PC-3 (cell line): ENCODE results near the gene SDC1. TPM values are rescaled to one million over a fixed set of nuclear protein-coding genes. Genes with fewer than 3 reads are reported as not detected.
"Not testable (repeated sequence)": the region's sequence is repeated elsewhere in the genome, so short reads cannot be mapped to it uniquely, and the experiment has no call there.

Source experiments
- ATAC-seq: fragments of 200-7000 bp; cut with Tn5 transposase; 2 replicates; pipeline ENCODE4 v1.9.1; 2020; ENCODE audit warnings: mild to moderate bottlenecking, moderate library complexity
- BruUV-seq: library from RNA; stranded (reverse); fragments of 400-500 nt; replicated peaks from 2 replicates; lab custom pipeline; 2021; lab: Mats Ljungman, UMichigan
- CTCF ChIA-PET: fragments of 300-600 bp; sonication (Branson Sonifier 250); formaldehyde crosslinking; loops from one replicate; lab custom pipeline; 2022; ENCODE audit warnings: antibody characterized with exemption; lab: Charles Lee
- POLR2A ChIA-PET: fragments of 300-600 bp; sonication (Branson Sonifier 250); formaldehyde crosslinking; loops from one replicate; lab custom pipeline; 2022; ENCODE audit warnings: antibody characterized with exemption; ENCODE audit not compliant: unreplicated experiment; lab: Charles Lee
- DNase-seq: peaks from one replicate; pipeline ENCODE4 v3.0.0-alpha.2; 2015
- H2AFZ ChIP-seq: fragments of 300-600 bp; sonication (generic); 2 replicates; pipeline ENCODE4 v1.6.0; 2016; ENCODE audit warnings: antibody characterized with exemption, low read length
- H3F3A ChIP-seq: fragments of 300-600 bp; sonication (generic); one replicate; pipeline ENCODE4 v1.6.0; 2017; ENCODE audit warnings: antibody characterized with exemption, low read length, control low read depth, mild to moderate bottlenecking; ENCODE audit not compliant: unreplicated experiment
- H3K27ac ChIP-seq: fragments of 300-600 bp; sonication (generic); 2 replicates; pipeline ENCODE4 v1.5.1; 2016; ENCODE audit warnings: mild to moderate bottlenecking, low read length
- H3K27me3 ChIP-seq: fragments of 300-600 bp; sonication (generic); 2 replicates; pipeline ENCODE4 v1.6.1; 2016; ENCODE audit warnings: low read length, mixed read lengths
- H3K36me3 ChIP-seq: fragments of 300-600 bp; sonication (generic); 2 replicates; pipeline ENCODE4 v1.6.1; 2016; ENCODE audit warnings: low read depth, mixed run types, low read length, mixed read lengths
- H3K4me1 ChIP-seq: fragments of 300-600 bp; sonication (generic); 2 replicates; pipeline ENCODE4 v1.5.1; 2016; ENCODE audit warnings: low read length; ENCODE audit not compliant: insufficient read depth
- H3K4me2 ChIP-seq: fragments of 300-600 bp; sonication (generic); 2 replicates; pipeline ENCODE4 v1.6.0; 2016; ENCODE audit warnings: low read length
- H3K4me3 ChIP-seq: fragments of 300-600 bp; sonication (generic); 2 replicates; pipeline ENCODE4 v1.5.1; 2016; ENCODE audit warnings: mild to moderate bottlenecking, low read length, mixed read lengths
- H3K79me2 ChIP-seq: fragments of 300-600 bp; sonication (generic); 2 replicates; pipeline ENCODE4 v1.6.1; 2017; ENCODE audit warnings: low read length, mixed read lengths
- H3K9ac ChIP-seq: fragments of 300-600 bp; sonication (generic); 2 replicates; pipeline ENCODE4 v1.6.0; 2016; ENCODE audit warnings: mild to moderate bottlenecking, low read length
- H3K9me2 ChIP-seq: fragments of 300-600 bp; sonication (generic); replicated peaks from 2 replicates; pipeline ENCODE4 v1.6.1; 2016; ENCODE audit warnings: mixed run types, low read length, mixed read lengths
- H3K9me3 ChIP-seq: fragments of 300-600 bp; sonication (generic); 2 replicates; pipeline ENCODE4 v1.6.1; 2016; ENCODE audit warnings: low read length, mixed read lengths
- H4K20me1 ChIP-seq: fragments of 300-600 bp; sonication (generic); 2 replicates; pipeline ENCODE4 v1.6.1; 2016; ENCODE audit warnings: low read length, mixed read lengths
- EZH2 ChIP-seq: fragments of 300-600 bp; sonication (generic); IDR thresholded peaks from one replicate; pipeline ENCODE4 v1.6.1; 2017; ENCODE audit warnings: antibody characterized with exemption, mild to moderate bottlenecking, low read length; ENCODE audit not compliant: unreplicated experiment
- EZH2phosphoT487 ChIP-seq: fragments of 300-600 bp; sonication (generic); IDR thresholded peaks from 2 replicates; pipeline ENCODE4 v1.6.1; 2018; ENCODE audit warnings: mild to moderate bottlenecking, antibody characterized with exemption, low read length, borderline replicate concordance
- intact Hi-C: fragments of 100-400 bp; cut with micrococcal nuclease; formaldehyde crosslinking; loops from 2 replicates; pipeline ENCODE4 v1.9.0; 2023
- total RNA-seq: library from RNA; depleted of rRNA; stranded (reverse); fragments of >200 nt; gene quantifications from 2 replicates; pipeline ENCODE4 v1.2.3, GENCODE V29; 2014
- TF ChIP-seq, protein P1 (sequence below): fragments of 300-600 bp; sonication (generic); conservative IDR thresholded peaks from 2 replicates; pipeline ENCODE4 v1.5.1; 2017; ENCODE audit warnings: antibody characterized with exemption, low read depth, mild to moderate bottlenecking, low read length

Gene SDC1
- total RNA-seq, 1 experiment from 2014 or later = 358 TPM

- no peak for ATAC-seq
- no peaks in the 10 kb centered on the region for H3K9me3 ChIP-seq
- POLR2A ChIA-PET = interaction anchor here (0.5 kb wide), 1 partner anchor 28 kb away, joined by 10 read pairs; the partner anchor contains the start of gene SDC1
- no peak overlapping the region for H3K27ac ChIP-seq
- no TSS peak for BruUV-seq
- intact Hi-C loops = no loop called here
- CTCF ChIA-PET = interaction anchor here (0.6 to 0.7 kb wide), 2 partner anchors 129 to 242 kb away, joined by 3 to 6 read pairs; no protein-coding TSS in a partner anchor
- no peaks in the 10 kb centered on the region for H4K20me1 ChIP-seq
- H3K4me2 ChIP-seq = no peak overlapping the region
- H2AFZ ChIP-seq = no peak overlapping the region
- H3K27me3 ChIP-seq = no peaks in the 10 kb centered on the region
- H3K4me1 ChIP-seq = no peaks in the 10 kb centered on the region
- peaks cover 8% of the 10 kb centered on the region; the same call in 1 of the 2 replicates for H3K36me3 ChIP-seq
- no peaks in the 10 kb centered on the region for H3K9me2 ChIP-seq
- no peak for DNase-seq
- H3K79me2 ChIP-seq = no peaks in the 10 kb centered on the region
- H3K4me3 ChIP-seq = no peak overlapping the region
- H3F3A ChIP-seq = no peaks in the 10 kb centered on the region
- no peak for TF ChIP-seq EZH2phosphoT487
- TF ChIP-seq EZH2 = no peak
- TF ChIP-seq, protein P1, sequence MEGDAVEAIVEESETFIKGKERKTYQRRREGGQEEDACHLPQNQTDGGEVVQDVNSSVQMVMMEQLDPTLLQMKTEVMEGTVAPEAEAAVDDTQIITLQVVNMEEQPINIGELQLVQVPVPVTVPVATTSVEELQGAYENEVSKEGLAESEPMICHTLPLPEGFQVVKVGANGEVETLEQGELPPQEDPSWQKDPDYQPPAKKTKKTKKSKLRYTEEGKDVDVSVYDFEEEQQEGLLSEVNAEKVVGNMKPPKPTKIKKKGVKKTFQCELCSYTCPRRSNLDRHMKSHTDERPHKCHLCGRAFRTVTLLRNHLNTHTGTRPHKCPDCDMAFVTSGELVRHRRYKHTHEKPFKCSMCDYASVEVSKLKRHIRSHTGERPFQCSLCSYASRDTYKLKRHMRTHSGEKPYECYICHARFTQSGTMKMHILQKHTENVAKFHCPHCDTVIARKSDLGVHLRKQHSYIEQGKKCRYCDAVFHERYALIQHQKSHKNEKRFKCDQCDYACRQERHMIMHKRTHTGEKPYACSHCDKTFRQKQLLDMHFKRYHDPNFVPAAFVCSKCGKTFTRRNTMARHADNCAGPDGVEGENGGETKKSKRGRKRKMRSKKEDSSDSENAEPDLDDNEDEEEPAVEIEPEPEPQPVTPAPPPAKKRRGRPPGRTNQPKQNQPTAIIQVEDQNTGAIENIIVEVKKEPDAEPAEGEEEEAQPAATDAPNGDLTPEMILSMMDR = no peak
- H3K9ac ChIP-seq = no peak overlapping the region
These were observed 28.2 kb downstream of the SDC1 start for GRCh38 chr2:20196657-20197161.

GRCh38 chr2:20196053-20196656 lies 28.8 kb downstream of the SDC1 start:
- Histone ChIP-seq H3K4me1 (no peaks in the 10 kb centered on the region), H4K20me1 (no peaks in the 10 kb centered on the region), H3K9me2 (no peaks in the 10 kb centered on the region), H3K4me2 (no peak overlapping the region), H3K9ac (no peak overlapping the region), H3K27me3 (no peaks in the 10 kb centered on the region), H3K4me3 (no peak overlapping the region), H3K36me3 (peaks cover 6% of the 10 kb centered on the region; the same call in 1 of the 2 replicates), H3K9me3 (no peaks in the 10 kb centered on the region), H2AFZ (no peak overlapping the region), H3K27ac (no peak overlapping the region), H3K79me2 (no peaks in the 10 kb centered on the region), H3F3A (no peaks in the 10 kb centered on the region)
- no peak for ATAC-seq
- TF ChIP-seq EZH2 (no peak), EZH2phosphoT487 (no peak)
- TF ChIP-seq, protein P1 = no peak
- no TSS peak for BruUV-seq
- CTCF ChIA-PET = no interaction called here
- intact Hi-C loops = no loop called here
- POLR2A ChIA-PET = no interaction called here
- DNase-seq = no peak

GRCh38 chr2:20195431-20196033 lies 29.4 kb downstream of the SDC1 start:
- H3K4me3 ChIP-seq = no peak overlapping the region
- H3K36me3 ChIP-seq = no peaks in the 10 kb centered on the region; the same call in 1 of the 2 replicates
- intact Hi-C loops = no loop called here
- no peak overlapping the region for H3K27ac ChIP-seq
- TF ChIP-seq, protein P1 = no peak
- TF ChIP-seq EZH2phosphoT487 (no peak), EZH2 (no peak)
- H3K9me2 ChIP-seq = no peaks in the 10 kb centered on the region
- no peaks in the 10 kb centered on the region for H3K79me2 ChIP-seq
- ATAC-seq = no peak
- no peak overlapping the region for H3K9ac ChIP-seq
- POLR2A ChIA-PET = no interaction called here
- H3K4me1 ChIP-seq = no peaks in the 10 kb centered on the region
- DNase-seq = no peak
- H3F3A ChIP-seq = no peaks in the 10 kb centered on the region
- no peak overlapping the region for H2AFZ ChIP-seq
- H3K9me3 ChIP-seq = no peaks in the 10 kb centered on the region
- CTCF ChIA-PET = no interaction called here
- BruUV-seq = no TSS peak
- H3K27me3 ChIP-seq = no peaks in the 10 kb centered on the region
- no peaks in the 10 kb centered on the region for H4K20me1 ChIP-seq
- no peak overlapping the region for H3K4me2 ChIP-seq

GRCh38 chr2:20195016-20195411 lies 29.9 kb downstream of the SDC1 start:
- H3K79me2 ChIP-seq, BruUV-seq, H3K9me2 ChIP-seq, H2AFZ ChIP-seq, ATAC-seq, H3K4me2 ChIP-seq, H3K4me3 ChIP-seq, POLR2A ChIA-PET, H3K27me3 ChIP-seq, H3K4me1 ChIP-seq, intact Hi-C loops, DNase-seq, CTCF ChIA-PET, H3K9me3 ChIP-seq, H4K20me1 ChIP-seq, H3F3A ChIP-seq, H3K9ac ChIP-seq, H3K36me3 ChIP-seq, H3K27ac ChIP-seq: not testable (repeated sequence)
